Lower leg skin (tissue), 3 donors: Measurements from ENCODE around the gene CDX1.

Source experiments
- POLR2A ChIP-seq, 2 donors: fragments of 450-650 bp; IDR thresholded peaks; one replicate each; pipeline ENCODE4 v1.6.1; 2016 to 2017; ENCODE audit warnings: antibody characterized with exemption in 2 of 2, mild to moderate bottlenecking in 1 of 2, moderate library complexity in 1 of 2
- TF ChIP-seq, protein P1 (sequence below), 3 donors: fragments of 450-650 bp; IDR thresholded peaks; one replicate each; pipeline ENCODE4 v1.5.1; 2016; ENCODE audit warnings: antibody characterized with exemption in 3 of 3, mild to moderate bottlenecking in 3 of 3, moderate library complexity in 2 of 3

DNA sequence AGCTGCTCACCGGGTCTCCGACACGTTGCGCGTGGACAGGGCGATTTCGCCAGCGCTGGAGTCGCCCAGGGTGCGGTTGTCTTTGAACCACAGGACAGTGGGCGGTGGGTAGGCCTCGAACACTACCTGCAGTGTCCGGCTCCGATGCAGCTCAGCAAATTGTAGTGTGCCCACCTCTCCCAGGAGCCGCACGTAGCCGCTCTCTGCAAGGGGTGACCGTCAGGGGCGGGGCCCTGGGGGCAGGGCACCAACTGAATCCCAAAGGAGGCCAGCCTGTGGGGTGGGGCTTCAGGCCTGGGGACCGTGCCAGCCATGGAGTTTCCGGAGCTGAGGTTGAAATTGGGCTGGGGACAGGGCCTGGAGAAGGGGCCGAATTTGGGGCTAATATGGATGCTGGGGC is 33.8 kb upstream of the CDX1 start:
- TF ChIP-seq, protein P1, sequence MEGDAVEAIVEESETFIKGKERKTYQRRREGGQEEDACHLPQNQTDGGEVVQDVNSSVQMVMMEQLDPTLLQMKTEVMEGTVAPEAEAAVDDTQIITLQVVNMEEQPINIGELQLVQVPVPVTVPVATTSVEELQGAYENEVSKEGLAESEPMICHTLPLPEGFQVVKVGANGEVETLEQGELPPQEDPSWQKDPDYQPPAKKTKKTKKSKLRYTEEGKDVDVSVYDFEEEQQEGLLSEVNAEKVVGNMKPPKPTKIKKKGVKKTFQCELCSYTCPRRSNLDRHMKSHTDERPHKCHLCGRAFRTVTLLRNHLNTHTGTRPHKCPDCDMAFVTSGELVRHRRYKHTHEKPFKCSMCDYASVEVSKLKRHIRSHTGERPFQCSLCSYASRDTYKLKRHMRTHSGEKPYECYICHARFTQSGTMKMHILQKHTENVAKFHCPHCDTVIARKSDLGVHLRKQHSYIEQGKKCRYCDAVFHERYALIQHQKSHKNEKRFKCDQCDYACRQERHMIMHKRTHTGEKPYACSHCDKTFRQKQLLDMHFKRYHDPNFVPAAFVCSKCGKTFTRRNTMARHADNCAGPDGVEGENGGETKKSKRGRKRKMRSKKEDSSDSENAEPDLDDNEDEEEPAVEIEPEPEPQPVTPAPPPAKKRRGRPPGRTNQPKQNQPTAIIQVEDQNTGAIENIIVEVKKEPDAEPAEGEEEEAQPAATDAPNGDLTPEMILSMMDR (IDR thresholded peaks at IDR 0.05): no peak
- no peak for TF ChIP-seq POLR2A (IDR thresholded peaks at IDR 0.05)
